ENCODE measurements around the gene CHPF.

GRCh38 chr2:219551441-219552381 is 8.1 kb upstream of the CHPF start:
- TF ChIP-seq EP300 (IDR thresholded peaks at IDR 0.05) (no peak), CTCF (IDR thresholded peaks at IDR 0.05) (no peak), POLR2A (IDR thresholded peaks at IDR 0.05) (no peak), POLR2AphosphoS5 (IDR thresholded peaks at IDR 0.05) (no peak)

All from upper lobe of left lung (tissue), 4 donors.